ENCODE data around the gene ARHGEF3.

ARHGEF3 gene

DNA sequence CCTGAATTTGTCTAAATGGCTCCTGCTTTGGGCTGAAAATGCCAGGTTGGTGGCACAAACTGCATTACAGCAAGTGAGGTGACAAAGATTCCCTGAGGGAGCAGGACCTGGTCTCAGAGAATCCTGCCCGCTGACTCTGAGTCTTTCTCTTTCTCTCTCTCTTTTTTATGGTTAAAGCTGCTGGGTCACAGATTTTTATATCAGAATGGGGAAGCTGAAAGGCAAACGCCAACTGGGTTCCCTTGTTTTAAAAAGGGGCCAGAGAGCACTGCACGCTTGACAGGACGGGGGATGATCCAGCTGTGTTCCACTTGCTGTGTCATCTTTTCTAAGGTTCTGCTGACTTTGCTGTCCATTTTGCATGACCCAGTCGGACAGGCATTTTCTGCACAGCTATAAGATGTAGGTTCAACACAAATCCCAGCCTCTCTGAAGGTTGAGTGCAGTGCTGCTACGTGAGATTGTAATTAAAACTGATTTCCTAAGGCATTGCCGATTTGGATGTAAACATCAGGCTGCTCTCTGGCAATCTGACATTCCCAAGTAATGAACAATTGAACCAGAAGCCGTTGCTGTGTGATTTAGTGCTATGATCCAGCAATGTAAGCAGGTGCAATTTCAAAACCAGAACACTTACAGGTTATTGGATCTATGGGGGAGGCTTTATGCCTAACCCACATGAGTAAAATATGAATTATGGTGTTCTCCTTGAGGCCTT lies 25.8 kb downstream of the ARHGEF3 start:
- no peaks in the 10 kb centered on the region for H3K36me3 ChIP-seq (ENCODE audit: control insufficient read depth, insufficient read depth, low read length)
- H3K9ac ChIP-seq (ENCODE audit: low read depth, low read length): no peak overlapping the region
- H3K4me3 ChIP-seq (ENCODE audit: low read depth, low read length): no peak overlapping the region
- no peaks in the 10 kb centered on the region for H3K4me1 ChIP-seq (ENCODE audit: control insufficient read depth, insufficient read depth, low read length)
- H3K27me3 ChIP-seq (ENCODE audit: control insufficient read depth, insufficient read depth, low read length): no peaks in the 10 kb centered on the region
- H3K9me3 ChIP-seq (ENCODE audit: control insufficient read depth, insufficient read depth, low read length): no peaks in the 10 kb centered on the region

DNA sequence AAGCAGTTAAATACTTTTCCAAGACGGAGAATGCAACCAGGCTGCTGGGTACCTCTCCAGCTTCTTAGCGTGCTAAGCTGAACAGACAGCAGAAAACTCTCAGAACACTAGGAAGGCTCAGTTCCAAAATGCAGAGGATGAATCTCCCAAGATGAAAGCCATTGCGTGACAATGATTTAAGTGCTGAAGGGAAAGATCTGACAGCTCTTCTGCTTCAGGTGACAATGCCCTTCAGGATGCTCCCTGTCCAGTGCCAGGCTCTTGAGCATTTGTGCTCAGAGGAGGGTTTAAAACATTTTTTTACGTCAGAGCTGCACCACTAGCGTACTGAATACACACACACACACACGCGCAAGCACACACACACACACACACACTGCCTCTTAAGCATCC lies 26.3 kb downstream of the ARHGEF3 start:
- Histone ChIP-seq H3K36me3 (ENCODE audit: control insufficient read depth, insufficient read depth, low read length) (no peaks in the 10 kb centered on the region), H3K4me3 (ENCODE audit: low read depth, low read length) (no peak overlapping the region)

DNA sequence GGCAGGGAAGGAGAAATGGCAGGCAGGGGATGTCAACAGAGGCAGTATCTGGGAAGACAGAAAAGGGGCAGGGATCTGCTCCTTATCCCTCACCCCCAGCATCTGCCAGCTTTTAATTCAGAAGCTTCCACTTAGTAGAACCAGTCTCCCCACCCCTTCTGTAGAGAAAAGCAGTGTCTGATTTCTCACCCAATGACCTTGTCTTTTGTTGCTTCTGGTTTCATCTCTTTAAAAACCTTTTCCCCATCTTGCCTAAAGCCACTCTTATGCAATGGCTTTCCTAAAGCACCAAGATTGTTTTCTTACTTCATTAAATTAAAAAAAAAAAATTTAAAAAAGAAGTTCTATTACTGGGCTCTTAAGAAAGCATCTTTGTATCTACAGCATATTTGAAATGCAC lies 27.8 kb downstream of the ARHGEF3 start:
- H3K9me3 ChIP-seq (ENCODE audit: control insufficient read depth, insufficient read depth, low read length): no peaks in the 10 kb centered on the region
- no peaks in the 10 kb centered on the region for H3K36me3 ChIP-seq (ENCODE audit: control insufficient read depth, insufficient read depth, low read length)
- no peaks in the 10 kb centered on the region for H3K27me3 ChIP-seq (ENCODE audit: control insufficient read depth, insufficient read depth, low read length)
- no peaks in the 10 kb centered on the region for H3K4me1 ChIP-seq (ENCODE audit: control insufficient read depth, insufficient read depth, low read length)
- H3K9ac ChIP-seq (ENCODE audit: low read depth, low read length): no peak overlapping the region
- no peak overlapping the region for H3K4me3 ChIP-seq (ENCODE audit: low read depth, low read length)

More for the DNA sequence above, 26.3 kb downstream of the ARHGEF3 start:
- H3K9me3 ChIP-seq (ENCODE audit: control insufficient read depth, insufficient read depth, low read length): no peaks in the 10 kb centered on the region
- no peak overlapping the region for H3K9ac ChIP-seq (ENCODE audit: low read depth, low read length)
- H3K27me3 ChIP-seq (ENCODE audit: control insufficient read depth, insufficient read depth, low read length): no peaks in the 10 kb centered on the region
- H3K4me1 ChIP-seq (ENCODE audit: control insufficient read depth, insufficient read depth, low read length): no peaks in the 10 kb centered on the region

- no peaks in the 10 kb centered on the region for H3K4me1 ChIP-seq (ENCODE audit: control insufficient read depth, insufficient read depth, low read length)
- H3K36me3 ChIP-seq (ENCODE audit: control insufficient read depth, insufficient read depth, low read length): no peaks in the 10 kb centered on the region
- no peak overlapping the region for H3K4me3 ChIP-seq (ENCODE audit: low read depth, low read length)
- no peaks in the 10 kb centered on the region for H3K9me3 ChIP-seq (ENCODE audit: control insufficient read depth, insufficient read depth, low read length)
- H3K9ac ChIP-seq (ENCODE audit: low read depth, low read length): no peak overlapping the region
- no peaks in the 10 kb centered on the region for H3K27me3 ChIP-seq (ENCODE audit: control insufficient read depth, insufficient read depth, low read length)
Measured at GRCh38 chr3:56772952-56773938, 28.5 kb downstream of the ARHGEF3 start.

DNA sequence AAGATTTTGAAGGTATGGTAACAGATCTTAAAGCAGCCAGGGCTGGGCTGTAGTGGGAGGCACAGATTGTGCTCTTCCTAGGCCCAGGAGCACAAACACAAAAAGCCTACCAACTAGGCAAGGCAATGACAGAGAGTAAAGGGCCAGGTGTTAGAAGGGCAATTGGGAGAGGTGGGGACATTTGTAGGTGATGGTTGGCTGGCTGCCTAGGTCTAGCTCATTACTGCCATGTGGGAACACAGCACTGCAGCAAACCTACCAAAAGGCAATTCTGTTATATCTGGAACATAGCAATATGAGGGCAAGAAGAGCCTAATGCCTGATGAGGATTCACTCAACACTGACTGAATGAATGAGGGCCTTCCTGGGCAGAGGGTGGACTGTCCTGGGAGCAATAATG lies 30.4 kb downstream of the ARHGEF3 start:
- Histone ChIP-seq H3K36me3 (ENCODE audit: control insufficient read depth, insufficient read depth, low read length) (no peaks in the 10 kb centered on the region), H3K4me3 (ENCODE audit: low read depth, low read length) (no peak overlapping the region), H3K9ac (ENCODE audit: low read depth, low read length) (no peak overlapping the region), H3K27me3 (ENCODE audit: control insufficient read depth, insufficient read depth, low read length) (no peaks in the 10 kb centered on the region), H3K9me3 (ENCODE audit: control insufficient read depth, insufficient read depth, low read length) (no peaks in the 10 kb centered on the region), H3K4me1 (ENCODE audit: control insufficient read depth, insufficient read depth, low read length) (no peaks in the 10 kb centered on the region)

- Histone ChIP-seq H3K9me3 (ENCODE audit: control insufficient read depth, insufficient read depth, low read length) (no peaks in the 10 kb centered on the region), H3K9ac (ENCODE audit: low read depth, low read length) (no peak overlapping the region), H3K4me3 (ENCODE audit: low read depth, low read length) (no peak overlapping the region), H3K4me1 (ENCODE audit: control insufficient read depth, insufficient read depth, low read length) (no peaks in the 10 kb centered on the region), H3K36me3 (ENCODE audit: control insufficient read depth, insufficient read depth, low read length) (no peaks in the 10 kb centered on the region), H3K27me3 (ENCODE audit: control insufficient read depth, insufficient read depth, low read length) (no peaks in the 10 kb centered on the region)
Measured at GRCh38 chr3:56769116-56769707, 32.5 kb downstream of the ARHGEF3 start.

DNA sequence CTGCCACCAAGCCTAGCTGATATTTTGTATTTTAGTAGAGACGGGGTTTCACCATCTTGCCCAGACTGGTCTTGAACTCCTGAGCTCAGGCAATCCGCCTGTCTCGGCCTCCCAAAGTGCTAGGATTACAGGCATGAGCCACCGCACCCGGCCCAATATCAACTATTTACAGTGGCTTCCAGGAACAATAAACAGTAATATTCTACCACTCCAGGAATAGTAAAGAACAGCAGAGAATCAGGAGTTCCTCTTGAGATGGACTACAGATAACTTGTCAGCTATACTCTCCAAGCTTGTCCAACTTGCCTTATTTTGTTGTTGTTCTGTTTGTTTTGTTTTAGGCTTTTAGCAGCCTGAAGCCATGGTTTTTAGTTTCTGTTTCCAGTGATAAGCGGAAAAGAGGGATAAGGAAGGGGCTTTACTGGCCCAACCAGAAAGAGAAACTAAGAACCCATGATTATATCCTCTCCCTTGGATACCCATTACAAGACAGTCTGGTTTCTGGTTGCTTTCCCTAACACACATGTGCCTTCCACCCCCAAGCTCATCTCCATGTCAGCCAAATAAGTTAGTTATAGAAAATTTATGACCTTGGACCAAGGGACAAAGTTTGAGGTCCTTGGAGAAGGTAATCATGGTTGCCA lies 36.7 kb downstream of the ARHGEF3 start:
- Histone ChIP-seq H3K27me3 (ENCODE audit: control insufficient read depth, insufficient read depth, low read length) (no peaks in the 10 kb centered on the region), H3K9me3 (ENCODE audit: control insufficient read depth, insufficient read depth, low read length) (no peaks in the 10 kb centered on the region), H3K4me1 (ENCODE audit: control insufficient read depth, insufficient read depth, low read length) (no peaks in the 10 kb centered on the region), H3K4me3 (ENCODE audit: low read depth, low read length) (no peak overlapping the region), H3K36me3 (ENCODE audit: control insufficient read depth, insufficient read depth, low read length) (no peaks in the 10 kb centered on the region), H3K9ac (ENCODE audit: low read depth, low read length) (no peak overlapping the region)

- H3K36me3 ChIP-seq (ENCODE audit: control insufficient read depth, insufficient read depth, low read length): no peaks in the 10 kb centered on the region
- H3K27me3 ChIP-seq (ENCODE audit: control insufficient read depth, insufficient read depth, low read length): no peaks in the 10 kb centered on the region
- no peaks in the 10 kb centered on the region for H3K4me1 ChIP-seq (ENCODE audit: control insufficient read depth, insufficient read depth, low read length)
- H3K4me3 ChIP-seq (ENCODE audit: low read depth, low read length): no peak overlapping the region
- H3K9ac ChIP-seq (ENCODE audit: low read depth, low read length): no peak overlapping the region
- no peaks in the 10 kb centered on the region for H3K9me3 ChIP-seq (ENCODE audit: control insufficient read depth, insufficient read depth, low read length)
Measured at GRCh38 chr3:56764184-56764583, 37.6 kb downstream of the ARHGEF3 start.

DNA sequence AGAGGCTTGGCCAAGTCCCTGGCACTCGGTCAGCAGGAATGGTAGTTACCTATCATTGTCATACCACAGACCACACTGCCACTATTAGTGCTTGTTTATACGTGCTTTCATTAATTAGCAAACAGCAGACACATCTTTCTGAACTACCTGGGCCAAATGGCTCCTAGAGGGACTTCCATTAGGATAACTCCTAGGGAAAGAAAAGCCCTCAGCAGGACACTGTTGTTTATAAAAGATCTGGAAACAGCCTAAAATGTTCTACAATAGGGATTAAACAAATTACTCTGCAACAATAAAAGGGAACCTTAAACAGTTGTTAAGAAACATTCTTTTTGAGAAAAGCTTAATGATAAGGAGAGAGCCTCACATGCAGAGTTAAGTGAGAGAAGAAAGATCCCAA lies 38.5 kb downstream of the ARHGEF3 start:
- H3K36me3 ChIP-seq (ENCODE audit: control insufficient read depth, insufficient read depth, low read length): no peaks in the 10 kb centered on the region
- H3K27me3 ChIP-seq (ENCODE audit: control insufficient read depth, insufficient read depth, low read length): no peaks in the 10 kb centered on the region
- H3K4me1 ChIP-seq (ENCODE audit: control insufficient read depth, insufficient read depth, low read length): no peaks in the 10 kb centered on the region
- H3K4me3 ChIP-seq (ENCODE audit: low read depth, low read length): no peak overlapping the region
- no peaks in the 10 kb centered on the region for H3K9me3 ChIP-seq (ENCODE audit: control insufficient read depth, insufficient read depth, low read length)
- H3K9ac ChIP-seq (ENCODE audit: low read depth, low read length): no peak overlapping the region

- no peaks in the 10 kb centered on the region for H3K36me3 ChIP-seq (ENCODE audit: control insufficient read depth, insufficient read depth, low read length)
Measured at GRCh38 chr3:56762718-56763117, 39.0 kb downstream of the ARHGEF3 start.

GRCh38 chr3:56761887-56762651 lies 39.7 kb downstream of the ARHGEF3 start:
- Histone ChIP-seq H3K27me3 (ENCODE audit: control insufficient read depth, insufficient read depth, low read length) (no peaks in the 10 kb centered on the region), H3K4me3 (ENCODE audit: low read depth, low read length) (no peak overlapping the region), H3K9ac (ENCODE audit: low read depth, low read length) (no peak overlapping the region), H3K4me1 (ENCODE audit: control insufficient read depth, insufficient read depth, low read length) (no peaks in the 10 kb centered on the region), H3K36me3 (ENCODE audit: control insufficient read depth, insufficient read depth, low read length) (no peaks in the 10 kb centered on the region), H3K9me3 (ENCODE audit: control insufficient read depth, insufficient read depth, low read length) (no peaks in the 10 kb centered on the region)

More at GRCh38 chr3:56762718-56763117, 39.0 kb downstream of the ARHGEF3 start:
- Histone ChIP-seq H3K4me1 (ENCODE audit: control insufficient read depth, insufficient read depth, low read length) (no peaks in the 10 kb centered on the region), H3K27me3 (ENCODE audit: control insufficient read depth, insufficient read depth, low read length) (no peaks in the 10 kb centered on the region), H3K9me3 (ENCODE audit: control insufficient read depth, insufficient read depth, low read length) (no peaks in the 10 kb centered on the region), H3K4me3 (ENCODE audit: low read depth, low read length) (no peak overlapping the region), H3K9ac (ENCODE audit: low read depth, low read length) (no peak overlapping the region)
